ENCODE measurements around the gene DPYSL5. TPM values are rescaled to one million over a fixed set of nuclear protein-coding genes. Genes with fewer than 3 reads are reported as not detected.

DPYSL5 gene
- total and polyA plus RNA-seq, 5 donors from 2014 or later: not detected

DNA sequence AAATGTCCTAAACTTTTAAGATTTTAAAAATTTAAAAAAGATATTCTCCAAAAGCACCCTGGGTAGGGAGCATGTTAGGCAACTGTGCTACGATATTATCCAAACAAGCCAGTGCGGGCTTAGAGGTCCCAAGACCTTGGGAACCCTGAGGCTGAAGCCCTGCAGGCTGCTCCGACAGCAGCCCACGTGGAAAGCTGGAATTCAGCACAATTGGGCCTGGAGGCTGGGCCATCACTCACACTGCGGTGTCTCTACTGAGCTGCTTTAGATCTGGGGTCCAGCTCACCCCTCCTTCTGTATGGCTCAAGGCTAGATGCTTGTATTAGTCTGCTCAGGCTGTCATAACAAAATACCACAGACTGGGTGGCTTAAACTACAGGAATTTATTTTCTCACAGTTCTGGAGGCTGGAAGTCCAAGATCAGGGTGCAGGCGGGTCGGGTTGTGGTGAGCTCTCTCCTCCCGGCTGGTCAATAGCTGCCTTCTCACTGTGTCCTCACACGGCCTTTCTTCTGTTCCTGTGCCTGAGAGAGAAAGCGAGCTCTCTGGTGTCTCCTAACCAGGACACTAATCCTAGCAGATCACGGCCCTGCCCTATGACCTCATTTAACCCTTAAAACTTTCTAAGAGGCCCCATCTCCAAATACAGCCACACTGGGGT, 42.5 kb downstream of the DPYSL5 start:
- DNase-seq (no peak), ATAC-seq (ENCODE audit: low read depth in 2 of 2) (no peak)
- H3K27me3 ChIP-seq (ENCODE audit: control insufficient read depth, insufficient read depth, low read length): peaks cover 2% of the 10 kb centered on the region
- no peaks in the 10 kb centered on the region for H3K4me1 ChIP-seq (ENCODE audit: control insufficient read depth, insufficient read depth, low read length, poor library complexity, severe bottlenecking)
- no peaks in the 10 kb centered on the region for H3K9me3 ChIP-seq (ENCODE audit: control insufficient read depth in 2 of 2, low read length in 2 of 2)
- no peak overlapping the region for H3K4me3 ChIP-seq (ENCODE audit: low read depth, low read length)
- H3K36me3 Mint-ChIP-seq: no peaks in the 10 kb centered on the region
- H3K36me3 ChIP-seq (ENCODE audit: control insufficient read depth, insufficient read depth, low read length): no peaks in the 10 kb centered on the region
- H3K9me3 Mint-ChIP-seq: peaks cover 0 to 1% (median 0%) of the 10 kb centered on the region in 7 donors
- H3K27ac Mint-ChIP-seq: no peak overlapping the region
- no peak overlapping the region for H3K4me3 Mint-ChIP-seq
- H3K27ac ChIP-seq (ENCODE audit: insufficient read depth, low read length, poor library complexity, severe bottlenecking): no peak overlapping the region
- peaks cover 0 to 2% (median 0%) of the 10 kb centered on the region in 4 donors for H3K4me1 Mint-ChIP-seq
- H3K27me3 Mint-ChIP-seq: peaks cover 28% of the 10 kb centered on the region

DNA sequence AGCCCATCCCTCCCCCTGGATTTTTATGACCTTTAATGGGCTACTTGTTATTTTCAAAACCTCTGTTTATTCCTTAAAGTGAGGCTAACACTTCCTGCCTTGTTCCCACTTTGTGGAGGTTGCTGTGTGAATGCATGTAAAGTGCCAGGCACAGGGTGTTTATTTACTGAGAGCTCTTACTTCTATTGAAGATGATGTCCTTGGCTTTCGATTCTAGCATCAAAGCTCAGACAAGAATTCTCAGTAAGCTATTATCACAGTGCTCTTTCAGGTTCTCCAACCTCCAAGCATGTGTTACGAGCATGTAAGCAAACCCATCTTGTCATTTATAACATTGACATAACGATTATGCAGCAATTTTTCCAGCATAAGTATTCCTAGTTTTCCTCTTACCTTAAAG, 44.2 kb downstream of the DPYSL5 start:
- no peak overlapping the region for H3K4me3 Mint-ChIP-seq
- H3K27ac Mint-ChIP-seq: no peak overlapping the region
- peaks cover 2% of the 10 kb centered on the region for H3K27me3 ChIP-seq (ENCODE audit: control insufficient read depth, insufficient read depth, low read length)
- no peaks in the 10 kb centered on the region for H3K36me3 ChIP-seq (ENCODE audit: control insufficient read depth, insufficient read depth, low read length)
- DNase-seq (no peak), ATAC-seq (ENCODE audit: low read depth in 2 of 2) (no peak)
- no peaks in the 10 kb centered on the region for H3K36me3 Mint-ChIP-seq
- H3K9me3 ChIP-seq (ENCODE audit: control insufficient read depth in 2 of 2, low read length in 2 of 2): no peaks in the 10 kb centered on the region
- H3K4me1 Mint-ChIP-seq: no peaks in the 10 kb centered on the region
- H3K27me3 Mint-ChIP-seq: peaks cover 33% of the 10 kb centered on the region
- H3K27ac ChIP-seq (ENCODE audit: insufficient read depth, low read length, poor library complexity, severe bottlenecking): no peak overlapping the region
- H3K4me3 ChIP-seq (ENCODE audit: low read depth, low read length): no peak overlapping the region
- peaks cover 0 to 3% (median 0%) of the 10 kb centered on the region in 7 donors for H3K9me3 Mint-ChIP-seq
- no peaks in the 10 kb centered on the region for H3K4me1 ChIP-seq (ENCODE audit: control insufficient read depth, insufficient read depth, low read length, poor library complexity, severe bottlenecking)

DNA sequence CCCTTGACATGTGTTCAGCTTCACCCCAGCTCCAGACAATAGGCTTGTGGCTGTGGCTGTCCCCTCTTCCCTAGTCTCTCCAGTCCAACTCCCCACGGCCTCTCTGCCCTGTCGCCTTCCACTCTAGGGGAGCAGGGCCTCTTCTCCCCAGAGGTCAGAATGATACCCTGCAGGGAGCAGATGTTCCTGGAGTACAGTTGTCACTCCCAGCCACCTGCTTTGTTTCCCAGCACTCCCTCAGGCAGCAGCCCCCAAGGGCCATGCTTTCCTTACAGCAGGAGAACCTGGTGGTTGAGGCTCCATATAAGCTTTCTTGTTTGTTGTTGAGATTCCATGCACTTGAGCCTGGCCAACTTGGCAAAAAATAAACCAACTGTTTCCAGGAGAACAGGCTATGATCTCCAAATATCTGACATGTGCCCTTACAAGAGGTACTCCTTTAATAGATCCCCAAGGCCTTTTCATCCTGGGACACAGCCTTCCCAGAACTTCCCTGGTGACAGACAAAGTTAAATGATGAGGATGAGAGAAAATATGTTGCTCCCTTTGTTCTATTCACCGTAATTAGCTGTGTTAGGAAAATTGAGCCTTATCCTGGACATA, 45.1 kb downstream of the DPYSL5 start:
- peaks cover 0 to 3% (median 0%) of the 10 kb centered on the region in 7 donors for H3K9me3 Mint-ChIP-seq
- DNase-seq: no peak
- H3K27ac Mint-ChIP-seq: no peak overlapping the region
- H3K4me3 ChIP-seq (ENCODE audit: low read depth, low read length): no peak overlapping the region
- H3K4me1 Mint-ChIP-seq: no peaks in the 10 kb centered on the region
- H3K4me1 ChIP-seq (ENCODE audit: control insufficient read depth, insufficient read depth, low read length, poor library complexity, severe bottlenecking): no peaks in the 10 kb centered on the region
- peaks cover 33% of the 10 kb centered on the region for H3K27me3 Mint-ChIP-seq
- no peaks in the 10 kb centered on the region for H3K36me3 ChIP-seq (ENCODE audit: control insufficient read depth, insufficient read depth, low read length)
- H3K27ac ChIP-seq (ENCODE audit: insufficient read depth, low read length, poor library complexity, severe bottlenecking): no peak overlapping the region
- no peak for ATAC-seq (ENCODE audit: low read depth in 2 of 2)
- H3K27me3 ChIP-seq (ENCODE audit: control insufficient read depth, insufficient read depth, low read length): peaks cover 2% of the 10 kb centered on the region
- no peaks in the 10 kb centered on the region for H3K36me3 Mint-ChIP-seq
- no peak overlapping the region for H3K4me3 Mint-ChIP-seq
- H3K9me3 ChIP-seq (ENCODE audit: control insufficient read depth in 2 of 2, low read length in 2 of 2): no peaks in the 10 kb centered on the region

DNA sequence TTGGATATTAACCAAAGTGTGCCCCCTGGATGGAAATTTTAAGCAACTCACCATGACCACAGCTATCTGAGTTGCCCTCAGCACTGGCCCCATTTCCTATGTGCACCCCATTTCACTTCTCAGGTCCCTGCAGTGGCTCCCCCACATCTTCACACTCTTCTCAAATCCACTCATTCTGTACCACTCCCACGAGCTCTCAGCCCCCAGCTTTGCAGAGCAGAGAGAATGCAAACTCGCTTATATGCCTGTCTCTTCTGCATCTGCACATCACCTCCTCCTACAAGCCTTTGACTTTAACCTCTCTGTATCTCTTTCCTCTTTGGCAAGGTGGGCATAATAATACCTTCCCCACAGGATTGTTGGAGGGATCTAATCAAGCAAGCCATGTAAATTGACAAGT, 46.2 kb downstream of the DPYSL5 start:
- H3K4me1 ChIP-seq (ENCODE audit: control insufficient read depth, insufficient read depth, low read length, poor library complexity, severe bottlenecking): no peaks in the 10 kb centered on the region
- DNase-seq (no peak), ATAC-seq (ENCODE audit: low read depth in 2 of 2) (no peak)
- H3K27me3 ChIP-seq (ENCODE audit: control insufficient read depth, insufficient read depth, low read length): peaks cover 2% of the 10 kb centered on the region
- Mint-ChIP-seq H3K4me1 (no peaks in the 10 kb centered on the region), H3K36me3 (no peaks in the 10 kb centered on the region), H3K9me3 (peaks cover 0 to 3% (median 0%) of the 10 kb centered on the region in 7 donors), H3K4me3 (no peak overlapping the region), H3K27ac (no peak overlapping the region), H3K27me3 (peaks cover 33% of the 10 kb centered on the region)
- no peak overlapping the region for H3K4me3 ChIP-seq (ENCODE audit: low read depth, low read length)
- no peaks in the 10 kb centered on the region for H3K9me3 ChIP-seq (ENCODE audit: control insufficient read depth in 2 of 2, low read length in 2 of 2)
- H3K36me3 ChIP-seq (ENCODE audit: control insufficient read depth, insufficient read depth, low read length): no peaks in the 10 kb centered on the region
- no peak overlapping the region for H3K27ac ChIP-seq (ENCODE audit: insufficient read depth, low read length, poor library complexity, severe bottlenecking)

DNA sequence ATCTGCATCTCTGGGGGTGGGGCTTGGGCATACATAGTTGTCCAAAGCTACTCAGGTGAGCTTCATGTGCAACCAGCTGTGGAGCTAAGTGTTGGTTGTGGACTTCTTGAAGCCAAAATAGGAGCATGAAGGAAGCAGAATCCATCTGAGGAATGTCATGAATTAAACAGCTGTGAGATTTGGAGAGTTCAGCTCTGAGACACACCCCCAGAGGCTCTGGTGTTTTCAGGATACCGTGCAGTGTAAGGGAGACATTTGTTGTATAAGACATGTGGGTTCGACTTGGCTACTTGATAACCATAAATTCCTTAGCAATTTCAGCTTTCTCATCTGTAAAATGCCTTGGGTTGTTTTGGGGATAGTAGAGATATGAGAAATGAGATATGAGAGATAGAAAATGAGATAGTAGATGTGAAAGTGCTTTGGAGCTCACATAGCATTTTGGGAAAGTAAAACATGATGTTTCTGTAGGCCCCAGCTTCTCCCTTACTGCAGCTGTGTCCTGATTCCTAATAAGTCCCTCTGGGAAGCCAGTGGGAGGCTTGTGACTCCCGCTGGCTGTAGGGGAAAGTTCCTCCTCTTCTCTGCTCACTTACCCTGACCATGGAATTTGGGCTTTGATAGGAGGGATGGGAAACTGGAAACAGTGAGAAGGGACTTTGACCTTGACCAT, 50.0 kb downstream of the DPYSL5 start:
- no peaks in the 10 kb centered on the region for H3K36me3 ChIP-seq (ENCODE audit: control insufficient read depth, insufficient read depth, low read length)
- Mint-ChIP-seq H3K4me1 (no peaks in the 10 kb centered on the region), H3K36me3 (no peaks in the 10 kb centered on the region), H3K9me3 (peaks cover 0 to 3% (median 0%) of the 10 kb centered on the region in 7 donors), H3K27me3 (peaks cover 6% of the 10 kb centered on the region), H3K4me3 (no peak overlapping the region), H3K27ac (no peak overlapping the region)
- no peak overlapping the region for H3K4me3 ChIP-seq (ENCODE audit: low read depth, low read length)
- no peaks in the 10 kb centered on the region for H3K27me3 ChIP-seq (ENCODE audit: control insufficient read depth, insufficient read depth, low read length)
- no peak overlapping the region for H3K27ac ChIP-seq (ENCODE audit: insufficient read depth, low read length, poor library complexity, severe bottlenecking)
- DNase-seq (no peak), ATAC-seq (ENCODE audit: low read depth in 2 of 2) (no peak)
- no peaks in the 10 kb centered on the region for H3K4me1 ChIP-seq (ENCODE audit: control insufficient read depth, insufficient read depth, low read length, poor library complexity, severe bottlenecking)
- H3K9me3 ChIP-seq (ENCODE audit: control insufficient read depth in 2 of 2, low read length in 2 of 2): no peaks in the 10 kb centered on the region

DNA sequence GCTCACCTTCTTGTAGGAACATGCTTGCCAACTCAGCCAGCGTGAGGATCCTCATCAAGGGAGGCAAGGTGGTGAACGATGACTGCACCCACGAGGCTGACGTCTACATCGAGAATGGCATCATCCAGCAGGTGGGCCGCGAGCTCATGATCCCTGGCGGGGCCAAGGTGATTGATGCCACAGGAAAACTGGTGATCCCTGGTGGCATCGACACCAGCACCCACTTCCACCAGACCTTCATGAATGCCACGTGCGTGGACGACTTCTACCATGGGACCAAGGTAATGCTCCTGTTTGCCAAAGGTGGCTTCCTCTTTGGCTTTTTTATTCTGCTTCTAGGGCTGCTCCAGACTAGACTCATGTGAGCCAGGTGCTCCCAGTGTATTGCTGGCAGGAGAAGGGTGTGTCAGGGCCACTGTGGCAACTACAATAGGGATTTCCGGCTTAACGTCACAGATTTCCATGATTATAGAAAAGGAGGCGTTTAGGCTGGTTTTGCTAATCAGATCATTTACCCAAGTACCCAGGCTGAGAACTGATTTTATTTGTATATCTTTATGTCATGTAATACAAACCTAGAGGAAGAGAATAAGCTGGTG, 50.6 kb downstream of the DPYSL5 start:
- H3K36me3 Mint-ChIP-seq: no peaks in the 10 kb centered on the region

DNA sequence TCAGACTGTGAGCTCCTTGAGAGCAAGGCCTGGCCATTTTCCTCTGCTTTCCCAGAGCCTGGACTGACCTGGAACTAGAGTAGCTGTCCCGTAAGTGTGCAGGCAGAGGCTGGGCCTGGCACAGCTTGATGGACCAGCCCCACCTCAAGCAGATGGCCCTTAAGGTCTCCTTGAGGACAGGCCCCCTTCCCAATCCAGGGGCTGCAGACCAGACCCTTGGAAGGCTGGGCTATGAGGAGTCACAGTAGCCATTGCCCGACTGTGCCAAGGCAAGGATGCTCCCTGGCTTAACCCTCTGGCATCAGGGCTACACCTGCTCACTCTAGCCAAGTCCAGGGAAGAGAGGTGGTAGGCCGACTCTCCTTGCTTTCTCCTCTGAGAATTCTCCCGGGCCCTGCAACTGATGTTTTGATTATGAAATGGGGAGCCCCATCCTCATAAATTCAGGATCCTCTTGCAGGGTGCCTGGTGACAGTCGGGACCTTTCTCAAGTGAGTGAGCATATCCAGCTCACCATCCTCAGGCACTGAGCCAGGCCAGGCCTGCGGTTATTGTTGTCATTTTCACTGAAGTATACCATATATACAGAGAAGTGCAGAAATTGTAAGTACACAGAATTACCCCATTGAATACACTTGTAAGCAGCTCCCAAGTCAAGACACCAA, 51.7 kb downstream of the DPYSL5 start:
- H3K4me3 Mint-ChIP-seq: no peak overlapping the region
- Histone ChIP-seq H3K9me3 (ENCODE audit: control insufficient read depth in 2 of 2, low read length in 2 of 2) (no peaks in the 10 kb centered on the region), H3K36me3 (ENCODE audit: control insufficient read depth, insufficient read depth, low read length) (no peaks in the 10 kb centered on the region), H3K4me3 (ENCODE audit: low read depth, low read length) (no peak overlapping the region), H3K4me1 (ENCODE audit: control insufficient read depth, insufficient read depth, low read length, poor library complexity, severe bottlenecking) (no peaks in the 10 kb centered on the region), H3K27me3 (ENCODE audit: control insufficient read depth, insufficient read depth, low read length) (no peaks in the 10 kb centered on the region), H3K27ac (ENCODE audit: insufficient read depth, low read length, poor library complexity, severe bottlenecking) (no peak overlapping the region)
- peaks cover 4% of the 10 kb centered on the region for H3K27me3 Mint-ChIP-seq
- H3K27ac Mint-ChIP-seq: no peak overlapping the region
- H3K9me3 Mint-ChIP-seq: peaks cover 0 to 3% (median 0%) of the 10 kb centered on the region in 7 donors
- ATAC-seq (ENCODE audit: low read depth in 2 of 2): no peak
- no peak for DNase-seq
- no peaks in the 10 kb centered on the region for H3K36me3 Mint-ChIP-seq
- no peaks in the 10 kb centered on the region for H3K4me1 Mint-ChIP-seq

More for the DNA sequence above, 50.6 kb downstream of the DPYSL5 start:
- H3K27me3 Mint-ChIP-seq: peaks cover 4% of the 10 kb centered on the region
- H3K4me3 ChIP-seq (ENCODE audit: low read depth, low read length): no peak overlapping the region
- H3K27ac ChIP-seq (ENCODE audit: insufficient read depth, low read length, poor library complexity, severe bottlenecking): no peak overlapping the region
- H3K27me3 ChIP-seq (ENCODE audit: control insufficient read depth, insufficient read depth, low read length): no peaks in the 10 kb centered on the region
- DNase-seq (no peak), ATAC-seq (ENCODE audit: low read depth in 2 of 2) (no peak)
- H3K9me3 Mint-ChIP-seq: peaks cover 0 to 3% (median 0%) of the 10 kb centered on the region in 7 donors
- no peaks in the 10 kb centered on the region for H3K4me1 Mint-ChIP-seq
- no peaks in the 10 kb centered on the region for H3K9me3 ChIP-seq (ENCODE audit: control insufficient read depth in 2 of 2, low read length in 2 of 2)
- no peak overlapping the region for H3K27ac Mint-ChIP-seq
- no peak overlapping the region for H3K4me3 Mint-ChIP-seq
- H3K36me3 ChIP-seq (ENCODE audit: control insufficient read depth, insufficient read depth, low read length): no peaks in the 10 kb centered on the region
- no peaks in the 10 kb centered on the region for H3K4me1 ChIP-seq (ENCODE audit: control insufficient read depth, insufficient read depth, low read length, poor library complexity, severe bottlenecking)

Data from CD4-positive, CD25-positive, alpha-beta regulatory T cell (primary cell).